Measurements from ENCODE around the gene FUCA2.

FUCA2 gene

DNA sequence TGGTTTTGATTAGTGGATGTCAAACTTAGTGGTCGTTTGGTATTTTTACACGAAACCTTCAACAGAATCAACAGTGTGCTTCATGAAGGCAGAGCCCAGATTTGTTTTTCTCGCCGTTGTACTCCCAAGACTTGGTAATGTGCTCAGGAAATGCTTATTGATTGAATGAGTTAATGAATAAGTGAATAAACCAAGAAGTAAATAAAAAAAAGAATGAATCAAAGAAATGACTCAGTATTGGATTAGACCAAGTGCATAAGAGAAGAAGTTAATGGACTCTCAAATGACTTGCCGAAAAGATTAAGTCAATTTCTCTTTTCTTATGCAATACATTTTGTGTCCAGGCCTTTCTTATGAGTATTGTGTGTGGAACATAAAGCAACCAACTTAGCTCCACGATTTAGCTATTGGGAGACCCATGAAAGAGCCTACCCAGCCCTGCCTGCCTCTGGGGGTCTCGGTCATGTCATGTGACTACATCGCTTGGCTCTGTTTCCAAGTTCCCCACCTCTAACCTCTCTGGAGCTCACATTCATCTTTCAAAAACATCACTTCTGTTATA lies 10.6 kb upstream of the FUCA2 start:
- H3K36me3 ChIP-seq (replicated peaks) = no peaks in the 10 kb centered on the region
- no peak overlapping the region for H3K4me3 ChIP-seq (ENCODE audit: low read depth, low read length)
- H3K27me3 ChIP-seq (replicated peaks) = peaks cover 2% of the 10 kb centered on the region
- TF ChIP-seq, protein P1, sequence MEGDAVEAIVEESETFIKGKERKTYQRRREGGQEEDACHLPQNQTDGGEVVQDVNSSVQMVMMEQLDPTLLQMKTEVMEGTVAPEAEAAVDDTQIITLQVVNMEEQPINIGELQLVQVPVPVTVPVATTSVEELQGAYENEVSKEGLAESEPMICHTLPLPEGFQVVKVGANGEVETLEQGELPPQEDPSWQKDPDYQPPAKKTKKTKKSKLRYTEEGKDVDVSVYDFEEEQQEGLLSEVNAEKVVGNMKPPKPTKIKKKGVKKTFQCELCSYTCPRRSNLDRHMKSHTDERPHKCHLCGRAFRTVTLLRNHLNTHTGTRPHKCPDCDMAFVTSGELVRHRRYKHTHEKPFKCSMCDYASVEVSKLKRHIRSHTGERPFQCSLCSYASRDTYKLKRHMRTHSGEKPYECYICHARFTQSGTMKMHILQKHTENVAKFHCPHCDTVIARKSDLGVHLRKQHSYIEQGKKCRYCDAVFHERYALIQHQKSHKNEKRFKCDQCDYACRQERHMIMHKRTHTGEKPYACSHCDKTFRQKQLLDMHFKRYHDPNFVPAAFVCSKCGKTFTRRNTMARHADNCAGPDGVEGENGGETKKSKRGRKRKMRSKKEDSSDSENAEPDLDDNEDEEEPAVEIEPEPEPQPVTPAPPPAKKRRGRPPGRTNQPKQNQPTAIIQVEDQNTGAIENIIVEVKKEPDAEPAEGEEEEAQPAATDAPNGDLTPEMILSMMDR (IDR thresholded peaks at IDR 0.05; ENCODE audit: low read depth, low read length, missing control alignments) = no peak
- in situ Hi-C loops (cut with HindIII; ENCODE audit: low pct_ligation_motif_present, low sequenced_read_pairs) = no loop called here
- DNase-seq = no peak
- H3K27ac ChIP-seq = no peak overlapping the region

GRCh38 chr6:143517447-143517773 lies 5.9 kb upstream of the FUCA2 start:
- no peak overlapping the region for H3K27ac ChIP-seq
- H3K27me3 ChIP-seq (replicated peaks) = peaks cover 2% of the 10 kb centered on the region
- in situ Hi-C loops (cut with HindIII; ENCODE audit: low pct_ligation_motif_present, low sequenced_read_pairs) = no loop called here
- no peak for DNase-seq
- TF ChIP-seq, protein P1 (IDR thresholded peaks at IDR 0.05; ENCODE audit: low read depth, low read length, missing control alignments) = no peak
- no peaks in the 10 kb centered on the region for H3K36me3 ChIP-seq (replicated peaks)
- H3K4me3 ChIP-seq (ENCODE audit: low read depth, low read length) = no peak overlapping the region

DNA sequence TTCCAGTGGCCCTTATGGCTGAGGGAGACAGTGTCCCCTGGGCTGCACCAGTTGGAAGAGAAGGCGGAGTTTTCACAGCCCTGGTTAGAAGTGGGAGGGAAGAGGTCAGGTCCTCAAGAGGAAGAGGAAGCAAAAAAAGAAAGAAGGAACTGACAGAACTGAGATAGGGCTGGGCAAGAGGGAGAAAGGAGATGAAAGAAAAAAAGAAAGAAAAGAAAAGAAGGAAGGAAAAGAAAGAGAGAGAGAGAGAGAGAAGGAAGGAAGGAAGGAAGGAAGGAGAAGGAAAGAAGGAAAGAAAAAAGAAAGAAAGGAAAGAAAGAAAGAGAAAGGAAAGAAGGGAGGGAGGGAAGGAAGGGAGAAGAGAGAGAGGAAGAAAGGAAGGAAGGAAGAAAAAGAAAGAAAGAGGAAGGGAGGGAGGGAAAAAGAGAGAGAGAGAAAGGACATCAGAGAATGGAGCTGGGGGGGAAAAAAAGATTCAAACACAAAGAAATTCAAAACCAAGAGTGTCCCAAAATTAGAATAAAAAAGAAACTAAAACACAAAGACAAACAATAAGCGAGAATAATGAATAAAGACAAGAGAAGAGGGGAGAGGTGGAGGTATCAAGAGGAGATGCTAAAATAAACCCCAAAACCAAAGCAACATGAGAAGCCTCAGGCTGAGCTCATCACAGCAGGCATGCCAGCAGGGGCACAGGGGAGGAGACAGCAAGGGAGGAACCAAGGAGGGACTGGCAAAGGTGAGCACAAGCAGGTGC lies 5.3 kb upstream of the FUCA2 start:
- H3K27me3 ChIP-seq (replicated peaks) = peaks cover 2% of the 10 kb centered on the region
- H3K27ac ChIP-seq = no peak overlapping the region
- in situ Hi-C loops (cut with HindIII; ENCODE audit: low pct_ligation_motif_present, low sequenced_read_pairs) = no loop called here
- H3K4me3 ChIP-seq (ENCODE audit: low read depth, low read length) = no peak overlapping the region
- no peaks in the 10 kb centered on the region for H3K36me3 ChIP-seq (replicated peaks)
- no peak for DNase-seq
- TF ChIP-seq, protein P1 (IDR thresholded peaks at IDR 0.05; ENCODE audit: low read depth, low read length, missing control alignments) = no peak

- in situ Hi-C loops (cut with HindIII; ENCODE audit: low pct_ligation_motif_present, low sequenced_read_pairs) = no loop called here
- Histone ChIP-seq H3K4me3 (ENCODE audit: low read depth, low read length) (no peak overlapping the region), H3K27me3 (replicated peaks) (peaks cover 2% of the 10 kb centered on the region), H3K36me3 (replicated peaks) (no peaks in the 10 kb centered on the region), H3K27ac (no peak overlapping the region)
- TF ChIP-seq, protein P1 (IDR thresholded peaks at IDR 0.05; ENCODE audit: low read depth, low read length, missing control alignments) = no peak
- no peak for DNase-seq
Observed at GRCh38 chr6:143515766-143516355, 4.3 kb upstream of the FUCA2 start.

- H3K4me3 ChIP-seq (ENCODE audit: low read depth, low read length) = no peak overlapping the region
- no peak overlapping the region for H3K27ac ChIP-seq
- no peak for DNase-seq
- H3K27me3 ChIP-seq (replicated peaks) = peaks cover 2% of the 10 kb centered on the region
- H3K36me3 ChIP-seq (replicated peaks) = no peaks in the 10 kb centered on the region
- TF ChIP-seq, protein P1 (IDR thresholded peaks at IDR 0.05; ENCODE audit: low read depth, low read length, missing control alignments) = no peak
- in situ Hi-C loops (cut with HindIII; ENCODE audit: low pct_ligation_motif_present, low sequenced_read_pairs) = no loop called here
Observed at GRCh38 chr6:143515061-143515760, 3.7 kb upstream of the FUCA2 start.

All from brain microvascular endothelial cell (primary cell).